Immature natural killer cell (primary cell): ENCODE measurements around the gene OR10T2. TPM values are rescaled to one million over a fixed set of nuclear protein-coding genes. Genes with fewer than 3 reads are reported as not detected.

Source experiments
- polyA plus RNA-seq, 3 donors: library from polyadenylated mRNA; unstranded; fragments of 300-500 nt; fragmentation: Illumina TruSeq; gene quantifications; one replicate each; pipeline ENCODE4 v1.2.3, GENCODE V29; 2021

Gene OR10T2
- polyA plus RNA-seq, 3 donors from 2014 or later, result not detected

Other genes with a start within 250 kb of the OR10T2 start
- 1 to 10 TPM in 2 of 3 donors, not detected in 1; 2.9 to 8.7 TPM for gene CD1D, start 218.6 kb downstream of the OR10T2 start, polyA plus RNA-seq
- under 1 TPM in 1 of 3 donors, not detected in 2; 0.15 TPM for gene CD1A, start 145.0 kb downstream of the OR10T2 start, polyA plus RNA-seq
- gene CD1C, start 109.5 kb downstream of the OR10T2 start, polyA plus RNA-seq, result 10 to 100 TPM in 2 of 3 donors, 1 to 10 TPM in 1; 2.0 to 65.8 (median 29.7) TPM
- gene CD1B, start 67.9 kb downstream of the OR10T2 start, polyA plus RNA-seq, result under 1 TPM in 1 of 3 donors, not detected in 2; 0.62 TPM
- gene CD1E, start 45.6 kb downstream of the OR10T2 start, polyA plus RNA-seq, result 1 to 10 TPM in 2 of 3 donors, not detected in 1; 3.1 to 3.3 TPM
- not detected for gene OR10K2, start 26.8 kb upstream of the OR10T2 start, polyA plus RNA-seq
- not detected for gene OR10K1, start 62.4 kb upstream of the OR10T2 start, polyA plus RNA-seq
- gene OR10R2, start 72.8 kb upstream of the OR10T2 start, polyA plus RNA-seq, result not detected
- gene OR6Y1, start 154.9 kb upstream of the OR10T2 start, polyA plus RNA-seq, result not detected
- gene OR6P1, start 171.1 kb upstream of the OR10T2 start, polyA plus RNA-seq, result not detected
- not detected for gene OR10X1, start 180.4 kb upstream of the OR10T2 start, polyA plus RNA-seq
- gene OR10Z1, start 205.8 kb upstream of the OR10T2 start, polyA plus RNA-seq, result not detected